Small intestine (tissue), 4 donors: Measurements from ENCODE around the gene RALGAPB. TPM values are rescaled to one million over a fixed set of nuclear protein-coding genes. Genes with fewer than 3 reads are reported as not detected.

Source experiments
- polyA plus RNA-seq, 4 donors: library from polyadenylated mRNA; stranded (reverse) in 3 of 4; unstranded in 1 of 4; fragments of 200-250 nt in 3 of 4; fragments of 120-200 nt in 1 of 4; gene quantifications; one replicate each; pipeline versions ENCODE4 v1.2.1 to v1.2.3, GENCODE V29; 2013
- donor health status: healthy with polysubstance abuse.
- donor health status: Bipolar disorder and iron deficiency.
- donor health status: healthy.

RALGAPB gene
- polyA plus RNA-seq, 4 donors, result 9.9 to 26.0 (median 17.1) TPM

Other genes with a start within 250 kb of the RALGAPB start
- 1 to 10 TPM in 3 of 4 donors, under 1 TPM in 1; 0.45 to 5.6 (median 1.5) TPM for gene KIAA1755, start 212.1 kb upstream of the RALGAPB start, polyA plus RNA-seq
- gene BPI, start 168.7 kb upstream of the RALGAPB start, polyA plus RNA-seq, result under 1 TPM in 1 of 4 donors, not detected in 3; 0.27 TPM
- gene LBP, start 126.4 kb upstream of the RALGAPB start, polyA plus RNA-seq, result under 1 TPM in 1 of 4 donors, not detected in 3; 0.49 TPM
- 10 to 100 TPM; 24.8 to 35.7 (median 30.4) TPM for gene SNHG17, start 37.5 kb upstream of the RALGAPB start, polyA plus RNA-seq
- gene ADIG, start 108.4 kb downstream of the RALGAPB start, polyA plus RNA-seq, result not detected
- gene ARHGAP40, start 129.0 kb downstream of the RALGAPB start, polyA plus RNA-seq, result under 1 TPM in 2 of 4 donors, not detected in 2; 0.01 to 0.06 TPM